Ishikawa (cell line): ENCODE results near the gene KRTAP5-1.

ENCODE experiments used
- CEBPB ChIP-seq: IDR thresholded peaks from 2 replicates; pipeline ENCODE4 v1.6.1; 2012
- CREB1 ChIP-seq: IDR thresholded peaks from 2 replicates; pipeline ENCODE4 v1.6.1; 2012; ENCODE audit warnings: low read depth
- EP300 ChIP-seq: IDR thresholded peaks from 2 replicates; pipeline ENCODE4 v1.6.1; 2012; ENCODE audit warnings: borderline replicate concordance
- FOXM1 ChIP-seq: IDR thresholded peaks from 2 replicates; pipeline ENCODE4 v1.6.1; 2012; ENCODE audit warnings: low read depth, borderline replicate concordance
- MAX ChIP-seq: IDR thresholded peaks from 2 replicates; pipeline ENCODE4 v1.6.1; 2012
- NFIC ChIP-seq: IDR thresholded peaks from 2 replicates; pipeline ENCODE4 v1.6.1; 2012
- RAD21 ChIP-seq: IDR thresholded peaks from 2 replicates; pipeline ENCODE4 v1.6.1; 2012; ENCODE audit warnings: low read depth
- REST ChIP-seq: IDR thresholded peaks from 2 replicates; pipeline ENCODE4 v1.6.1; 2012; ENCODE audit warnings: low read depth, mild to moderate bottlenecking
- TAF1 ChIP-seq: IDR thresholded peaks from 2 replicates; pipeline ENCODE4 v1.6.1; 2012; ENCODE audit warnings: low read depth, mild to moderate bottlenecking
- TCF12 ChIP-seq: IDR thresholded peaks from 2 replicates; pipeline ENCODE4 v1.6.1; 2012; ENCODE audit warnings: low read depth
- YY1 ChIP-seq: IDR thresholded peaks from 2 replicates; pipeline ENCODE4 v1.6.1; 2012; ENCODE audit warnings: low read depth
- ZBTB7A ChIP-seq: IDR thresholded peaks from 2 replicates; pipeline ENCODE4 v1.6.1; 2012; ENCODE audit warnings: low read depth

- TF ChIP-seq TAF1: no peak
- no peak for TF ChIP-seq FOXM1
- no peak for TF ChIP-seq YY1
- no peak for TF ChIP-seq EP300
- no peak for TF ChIP-seq CEBPB
- no peak for TF ChIP-seq RAD21
- TF ChIP-seq REST: no peak
- TF ChIP-seq ZBTB7A: no peak
- TF ChIP-seq MAX: no peak
- no peak for TF ChIP-seq NFIC
- TF ChIP-seq CREB1: no peak
- no peak for TF ChIP-seq TCF12
Measured at GRCh38 chr11:1542267-1542666, 42.8 kb downstream of the KRTAP5-1 start.
